Stimulated activated effector memory CD8-positive, alpha-beta T cell treated with anti-CD3 and anti-CD28 coated beads, Interleukin-12 subunit alpha, Interleukin-12 subunit beta, amount 100 ng/mL, for 72 hours (primary cell): Measurements from ENCODE around the gene ATP6V0A4.
"Not testable (repeated sequence)": the region's sequence is repeated elsewhere in the genome, so short reads cannot be mapped to it uniquely, and the experiment has no call there.

Source experiments
- ATAC-seq: fragments of 150-1000 bp; cut with Tn5 transposase; 2 replicates; pipeline ENCODE4 v1.10.0; 2021
- DNase-seq, 2 donors: peaks; one replicate each; pipeline ENCODE4 v3.0.0; 2021 to 2022; ENCODE audit warnings: low spot score in 2 of 2
- H3K27ac Mint-ChIP-seq: one replicate; pipeline ENCODE4 v1.8.0; 2022; ENCODE audit warnings: mild to moderate bottlenecking, mixed read lengths
- H3K36me3 Mint-ChIP-seq: one replicate; pipeline ENCODE4 v1.8.0; 2022; ENCODE audit warnings: mild to moderate bottlenecking, mixed read lengths
- H3K4me1 Mint-ChIP-seq: one replicate; pipeline ENCODE4 v1.8.0; 2022; ENCODE audit warnings: mixed read lengths
- H3K4me3 Mint-ChIP-seq: one replicate; pipeline ENCODE4 v1.8.0; 2022; ENCODE audit warnings: mild to moderate bottlenecking, mixed read lengths
- H3K9me3 Mint-ChIP-seq: one replicate; pipeline ENCODE4 v1.8.0; 2022; ENCODE audit warnings: mixed read lengths

The ATP6V0A4 gene

GRCh38 chr7:138710536-138711385 is 87.2 kb downstream of the ATP6V0A4 start:
- no peaks in the 10 kb centered on the region for H3K36me3 Mint-ChIP-seq

DNA sequence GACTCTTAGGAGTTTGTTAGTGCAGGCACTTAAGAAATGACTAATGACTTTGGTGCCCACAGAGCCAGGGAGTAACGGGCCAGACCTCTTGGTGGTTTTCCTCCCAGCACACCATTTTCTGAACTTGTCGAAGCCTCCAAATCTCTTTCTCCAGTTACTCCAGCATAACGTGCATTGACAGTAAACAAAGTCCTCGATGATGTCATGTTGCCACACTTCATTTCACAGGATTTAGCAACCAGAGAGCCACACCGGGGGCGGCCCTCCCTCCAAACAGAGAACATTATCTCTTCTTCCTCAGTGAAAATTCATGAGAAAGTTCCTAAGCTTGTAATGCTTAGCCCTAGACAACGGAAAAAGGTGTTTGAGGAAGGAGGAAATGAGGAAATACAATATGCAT is 92.8 kb downstream of the ATP6V0A4 start:
- Mint-ChIP-seq H3K4me3 (no peak overlapping the region), H3K9me3 (no peaks in the 10 kb centered on the region), H3K4me1 (no peaks in the 10 kb centered on the region), H3K36me3 (no peaks in the 10 kb centered on the region), H3K27ac (no peak overlapping the region)
- DNase-seq, result no peak
- ATAC-seq, result no peak

More at GRCh38 chr7:138710536-138711385, 87.2 kb downstream of the ATP6V0A4 start:
- Mint-ChIP-seq H3K4me3 (no peak overlapping the region), H3K9me3 (no peaks in the 10 kb centered on the region), H3K4me1 (peaks cover 4% of the 10 kb centered on the region), H3K27ac (no peak overlapping the region)
- ATAC-seq (no peak), DNase-seq (no peak)

DNA sequence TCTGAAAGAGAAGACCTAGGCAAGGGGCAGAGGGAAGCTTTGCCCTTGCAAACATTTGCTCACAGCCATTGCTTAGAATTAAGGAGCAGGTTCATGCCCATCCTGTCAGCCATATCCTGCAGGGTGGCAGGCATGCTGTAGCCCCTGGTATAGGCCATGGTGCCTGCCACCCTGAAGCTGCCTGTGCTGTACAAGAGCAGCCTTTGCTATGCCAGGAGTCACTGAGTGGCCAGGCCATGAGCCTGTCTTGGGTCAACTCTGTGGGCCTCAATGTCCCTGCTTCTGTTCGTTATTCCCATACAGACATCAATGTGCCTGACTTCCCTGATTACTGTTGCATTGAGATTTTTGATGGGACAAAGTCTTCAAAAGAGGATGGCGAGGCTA is 96.5 kb downstream of the ATP6V0A4 start:
- Mint-ChIP-seq H3K27ac (no peak overlapping the region), H3K36me3 (no peaks in the 10 kb centered on the region), H3K4me3 (no peak overlapping the region), H3K4me1 (no peaks in the 10 kb centered on the region), H3K9me3 (no peaks in the 10 kb centered on the region)
- ATAC-seq (no peak), DNase-seq (no peak)

- no peaks in the 10 kb centered on the region for H3K36me3 Mint-ChIP-seq
- no peaks in the 10 kb centered on the region for H3K4me1 Mint-ChIP-seq
- DNase-seq, result no peak
- no peak within 1 kb of the TSS for H3K4me3 Mint-ChIP-seq
- no peak within 1 kb of the TSS for H3K27ac Mint-ChIP-seq
- H3K9me3 Mint-ChIP-seq, result no peaks in the 10 kb centered on the region
- no peak for ATAC-seq
Observed at GRCh38 chr7:138700857-138701536, 97.0 kb downstream of the ATP6V0A4 start, which contains the start of gene SVOPL. TSS of gene SVOPL (minus strand) at chr7:138701362. CDS start at chr7:138679045, 22,317 bp downstream.

DNA sequence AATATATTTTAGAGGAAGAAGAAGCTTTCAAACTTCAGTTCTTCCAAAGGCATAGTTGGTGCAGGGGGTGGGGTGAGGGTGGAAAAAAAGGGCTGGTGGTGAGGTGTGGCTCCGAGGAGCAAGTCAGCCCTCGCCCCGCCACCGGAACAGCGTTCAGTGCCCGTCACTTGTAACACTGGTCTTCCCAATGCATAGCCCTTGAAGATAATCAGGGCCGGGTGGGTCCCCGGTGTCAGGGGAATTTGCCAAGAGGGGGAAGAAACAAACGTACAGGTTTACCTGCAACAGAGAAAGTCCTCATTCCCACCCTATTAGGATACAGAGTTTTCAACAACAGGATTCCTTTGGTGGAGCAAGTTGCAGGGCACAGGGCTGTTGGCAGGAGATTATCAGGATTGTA is 98.3 kb downstream of the ATP6V0A4 start:
- Mint-ChIP-seq H3K4me3 (no peak overlapping the region), H3K9me3 (no peaks in the 10 kb centered on the region), H3K36me3 (no peaks in the 10 kb centered on the region), H3K27ac (no peak overlapping the region), H3K4me1 (no peaks in the 10 kb centered on the region)
- ATAC-seq, result no peak
- no peak for DNase-seq

GRCh38 chr7:138698281-138698680 is 99.7 kb downstream of the ATP6V0A4 start:
- Mint-ChIP-seq H3K9me3 (no peaks in the 10 kb centered on the region), H3K27ac (no peak overlapping the region), H3K36me3 (no peaks in the 10 kb centered on the region), H3K4me3 (no peak overlapping the region), H3K4me1 (no peaks in the 10 kb centered on the region)
- DNase-seq, result no peak
- no peak for ATAC-seq

GRCh38 chr7:138697535-138698182 is 100.3 kb downstream of the ATP6V0A4 start:
- Mint-ChIP-seq H3K4me3 (no peak overlapping the region), H3K27ac (no peak overlapping the region), H3K4me1 (no peaks in the 10 kb centered on the region), H3K9me3 (no peaks in the 10 kb centered on the region), H3K36me3 (no peaks in the 10 kb centered on the region)
- no peak for DNase-seq
- no peak for ATAC-seq

DNA sequence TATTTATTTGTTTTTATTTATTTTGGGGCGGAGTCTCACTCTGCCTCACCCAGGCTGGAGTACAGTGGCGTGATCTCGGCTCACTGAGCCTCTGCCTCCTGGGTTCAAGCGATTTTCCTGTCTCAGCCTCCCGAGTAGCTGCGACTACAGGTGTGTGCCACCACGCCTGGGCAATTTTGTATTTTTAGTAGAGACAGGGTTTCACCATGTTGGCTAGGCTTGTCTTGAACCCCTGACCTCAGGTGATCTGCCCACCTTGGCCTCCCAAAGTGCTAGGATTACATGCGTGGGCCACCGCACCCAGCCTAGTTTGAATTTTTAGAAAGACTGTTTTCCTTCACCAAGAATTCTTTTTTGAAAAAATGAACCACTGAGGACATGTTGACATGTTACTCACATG is 102.2 kb downstream of the ATP6V0A4 start:
- not testable (repeated sequence) for H3K9me3 Mint-ChIP-seq, ATAC-seq, H3K4me1 Mint-ChIP-seq, H3K4me3 Mint-ChIP-seq, H3K36me3 Mint-ChIP-seq, H3K27ac Mint-ChIP-seq, DNase-seq

GRCh38 chr7:138695106-138695505 is 102.9 kb downstream of the ATP6V0A4 start:
- DNase-seq (no peak), ATAC-seq (no peak)
- no peaks in the 10 kb centered on the region for H3K4me1 Mint-ChIP-seq
- H3K36me3 Mint-ChIP-seq, result no peaks in the 10 kb centered on the region
- no peaks in the 10 kb centered on the region for H3K9me3 Mint-ChIP-seq
- H3K4me3 Mint-ChIP-seq, result no peak overlapping the region
- H3K27ac Mint-ChIP-seq, result no peak overlapping the region

- no peak overlapping the region for H3K27ac Mint-ChIP-seq
- H3K36me3 Mint-ChIP-seq, result no peaks in the 10 kb centered on the region
- no peaks in the 10 kb centered on the region for H3K4me1 Mint-ChIP-seq
- ATAC-seq, result no peak
- no peaks in the 10 kb centered on the region for H3K9me3 Mint-ChIP-seq
- H3K4me3 Mint-ChIP-seq, result no peak overlapping the region
- no peak for DNase-seq
Observed at GRCh38 chr7:138691178-138691577, 106.8 kb downstream of the ATP6V0A4 start.

DNA sequence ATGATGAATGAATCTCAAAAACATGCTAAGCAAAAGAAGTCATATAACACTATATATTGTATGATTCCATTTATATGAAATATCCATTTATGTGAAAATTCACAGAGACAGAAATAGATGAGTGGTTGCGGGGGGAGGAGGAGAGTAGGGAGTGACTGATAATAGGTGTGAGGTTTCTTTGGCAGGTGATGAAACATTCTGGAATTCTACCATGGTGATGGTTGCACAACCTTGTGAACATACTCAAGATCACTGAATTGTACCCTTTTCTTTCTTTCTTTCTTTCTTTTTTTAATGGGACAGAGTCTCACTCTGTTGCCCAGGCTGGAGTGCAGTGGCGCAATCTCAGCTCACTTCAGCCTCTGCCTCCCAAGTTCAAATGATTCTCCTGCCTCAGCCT is 107.5 kb downstream of the ATP6V0A4 start:
- no peaks in the 10 kb centered on the region for H3K9me3 Mint-ChIP-seq

GRCh38 chr7:138688037-138688436 is 110.0 kb downstream of the ATP6V0A4 start:
- H3K36me3 Mint-ChIP-seq, DNase-seq, ATAC-seq, H3K4me1 Mint-ChIP-seq, H3K9me3 Mint-ChIP-seq, H3K27ac Mint-ChIP-seq, H3K4me3 Mint-ChIP-seq: not testable (repeated sequence)

More for the DNA sequence above, 107.5 kb downstream of the ATP6V0A4 start:
- no peaks in the 10 kb centered on the region for H3K4me1 Mint-ChIP-seq
- H3K27ac Mint-ChIP-seq, result no peak overlapping the region
- H3K4me3 Mint-ChIP-seq, result no peak overlapping the region
- H3K36me3 Mint-ChIP-seq, result no peaks in the 10 kb centered on the region
- ATAC-seq (no peak), DNase-seq (no peak)

DNA sequence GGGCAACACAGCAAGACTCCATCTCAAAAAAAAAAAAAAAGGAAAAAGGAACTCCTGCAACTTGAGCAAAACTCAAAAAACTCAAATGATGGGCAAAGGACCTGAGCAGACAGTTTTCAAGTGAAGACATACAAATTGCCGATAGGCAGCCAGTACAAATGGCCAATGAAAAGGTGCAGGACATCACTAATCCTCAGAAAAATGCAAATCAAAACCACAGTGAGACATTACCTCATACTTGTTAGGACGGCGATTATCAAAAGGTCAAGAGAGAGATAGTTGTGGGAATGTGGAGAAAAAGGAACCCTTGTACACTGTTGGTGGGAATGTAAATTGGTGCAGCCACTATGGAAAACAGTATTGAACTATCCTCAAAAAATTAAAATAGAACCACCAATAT is 113.7 kb downstream of the ATP6V0A4 start:
- ATAC-seq (no peak), DNase-seq (no peak)
- no peaks in the 10 kb centered on the region for H3K4me1 Mint-ChIP-seq
- H3K27ac Mint-ChIP-seq, result no peak overlapping the region
- H3K4me3 Mint-ChIP-seq, result no peak overlapping the region
- no peaks in the 10 kb centered on the region for H3K36me3 Mint-ChIP-seq
- H3K9me3 Mint-ChIP-seq, result no peaks in the 10 kb centered on the region

GRCh38 chr7:138679793-138680192 is 118.2 kb downstream of the ATP6V0A4 start:
- H3K4me1 Mint-ChIP-seq, result no peaks in the 10 kb centered on the region
- H3K9me3 Mint-ChIP-seq, result no peaks in the 10 kb centered on the region
- H3K36me3 Mint-ChIP-seq, result no peaks in the 10 kb centered on the region
- no peak for ATAC-seq
- H3K4me3 Mint-ChIP-seq, result no peak overlapping the region
- DNase-seq, result no peak
- H3K27ac Mint-ChIP-seq, result no peak overlapping the region

DNA sequence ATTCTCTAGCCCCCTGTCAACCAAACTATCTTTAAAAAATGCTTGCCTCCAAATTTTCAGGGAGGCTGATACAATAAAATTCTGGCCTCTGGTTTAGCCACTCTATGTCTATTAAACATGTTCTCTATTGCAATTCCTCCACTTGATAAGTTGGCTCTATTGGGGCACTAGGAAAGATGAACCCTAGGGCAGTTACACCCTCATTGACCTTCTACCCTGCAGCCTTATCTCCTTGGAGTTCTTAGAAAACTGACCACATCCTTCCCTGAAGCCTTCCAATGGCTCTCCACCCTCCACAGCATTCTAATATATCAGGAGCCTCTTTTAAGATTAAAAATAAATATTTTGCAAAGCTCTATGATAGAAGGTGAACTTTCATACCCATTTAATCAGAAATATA is 127.4 kb downstream of the ATP6V0A4 start:
- no peak for DNase-seq
- H3K9me3 Mint-ChIP-seq, result no peaks in the 10 kb centered on the region
- no peak for ATAC-seq
- H3K4me1 Mint-ChIP-seq, result peaks cover 6% of the 10 kb centered on the region
- no peak overlapping the region for H3K27ac Mint-ChIP-seq
- H3K36me3 Mint-ChIP-seq, result no peaks in the 10 kb centered on the region
- no peak overlapping the region for H3K4me3 Mint-ChIP-seq
